ENCODE measurements around the gene POGK. TPM values are rescaled to one million over a fixed set of nuclear protein-coding genes. Genes with fewer than 3 reads are reported as not detected.

The POGK gene
- total RNA-seq, 1 experiment from 2014 or later, result 47.7 TPM

DNA sequence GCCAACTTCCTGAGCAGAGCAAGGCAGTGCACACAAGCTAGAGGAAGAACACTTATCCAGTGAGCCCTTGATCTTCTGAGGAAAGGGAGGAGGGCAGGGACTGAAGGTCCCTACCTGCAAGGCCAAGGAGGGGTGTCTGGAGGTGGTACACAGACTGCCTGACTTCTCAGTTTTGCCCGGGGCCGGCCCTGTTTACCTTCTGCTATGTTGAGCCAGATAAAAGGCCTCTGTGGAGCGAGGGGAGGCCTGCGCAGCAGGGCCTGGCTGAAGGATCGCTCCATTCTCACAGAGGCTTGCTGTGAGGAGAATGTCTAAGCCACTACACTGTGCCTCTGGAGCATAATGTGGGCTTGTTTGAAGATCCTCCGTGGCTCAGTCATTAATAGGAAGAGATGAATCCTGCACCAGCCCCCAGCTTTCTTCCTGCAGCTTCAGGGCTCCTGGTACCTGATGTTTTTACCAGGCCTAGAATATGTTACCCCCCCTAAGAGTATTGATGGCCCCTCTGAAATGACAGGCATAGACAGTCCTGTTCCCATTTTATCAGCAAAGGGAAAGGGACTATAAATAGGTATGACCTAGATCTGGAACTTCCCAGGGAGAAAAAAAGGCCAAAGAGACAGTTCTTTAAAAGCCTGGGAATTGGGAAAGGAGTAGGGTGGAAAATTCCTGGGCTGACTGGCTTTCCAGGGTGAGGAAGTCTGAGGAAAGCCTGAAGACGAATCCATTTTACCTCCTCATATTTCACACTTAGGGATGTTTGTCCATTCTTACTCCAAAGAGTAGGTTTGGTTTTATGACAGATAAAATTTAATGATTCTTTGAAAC, 4.7 kb downstream of the POGK start:
- Mint-ChIP-seq H3K4me1 (peaks cover 10 to 13% of the 10 kb centered on the region in 2 experiments), H3K27me3 (ENCODE audit: low read depth) (peaks cover under 1% of the 10 kb centered on the region), H3K4me3 (no peak overlapping the region; a peak in 1 of 5 replicates), H3K36me3 (ENCODE audit: insufficient read depth in 1 of 3, low read depth in 3 of 3) (peaks cover 64 to 87% (median 80%) of the 10 kb centered on the region in 3 experiments), H3K27ac (peak overlapping the region in 2 of 3 experiments; percentile 18 to 70; a peak in 2 of 7 replicates), H3K9me3 (no peaks in the 10 kb centered on the region)
- Histone ChIP-seq H2BK15ac (ENCODE audit: low read depth, low read length) (no peak overlapping the region), H3K14ac (ENCODE audit: insufficient read depth, low read length) (no peak overlapping the region), H2AK5ac (ENCODE audit: insufficient read length, low read length) (no peak overlapping the region), H3K23me2 (ENCODE audit: insufficient read length, low read depth, low read length, poor library complexity, severe bottlenecking) (peaks cover 1% of the 10 kb centered on the region), H3K27me3 (ENCODE audit: insufficient read depth, low read length) (no peaks in the 10 kb centered on the region), H4K5ac (ENCODE audit: insufficient read length, low read depth, low read length) (no peak overlapping the region), H3K56ac (ENCODE audit: insufficient read length, low read depth, low read length) (no peak overlapping the region), H3K9ac (ENCODE audit: extremely low read depth, insufficient read length, low read length) (no peak overlapping the region), H2BK5ac (ENCODE audit: insufficient read length, low read length) (no peak overlapping the region), H4K8ac (replicated peaks; ENCODE audit: insufficient read length, low read depth, low read length) (no peak overlapping the region), H3K4me1 (ENCODE audit: insufficient read depth, low read length) (peaks cover 5% of the 10 kb centered on the region; the same call in 1 of the 2 replicates), H4K91ac (ENCODE audit: insufficient read length, low read depth, low read length) (no peak overlapping the region), H4K20me1 (ENCODE audit: control insufficient read depth, insufficient read depth, insufficient read length) (no peaks in the 10 kb centered on the region), H3K4ac (ENCODE audit: low read depth, low read length) (no peak overlapping the region), H3K79me1 (ENCODE audit: insufficient read depth, low read depth, low read length, poor library complexity, severe bottlenecking) (no peaks in the 10 kb centered on the region), H3T11ph (ENCODE audit: low read length) (no peak overlapping the region), H2BK20ac (ENCODE audit: low read depth, low read length, poor library complexity, severe bottlenecking) (no peak overlapping the region), H3K79me2 (ENCODE audit: insufficient read depth, low read length) (peaks cover 5% of the 10 kb centered on the region; the same call in 1 of the 2 replicates), H3K23ac (ENCODE audit: insufficient read length, low read depth, low read length) (no peak overlapping the region), H3K27ac (ENCODE audit: insufficient read length, low read depth, low read length) (no peak overlapping the region), H3K9me3 (ENCODE audit: control insufficient read depth, low read depth, low read length) (no peaks in the 10 kb centered on the region), H2BK12ac (ENCODE audit: insufficient read length, low read depth, low read length) (no peak overlapping the region), H2BK120ac (ENCODE audit: low read depth, low read length, poor library complexity, severe bottlenecking) (no peak overlapping the region), H3K18ac (ENCODE audit: insufficient read length, low read depth, low read length) (no peak overlapping the region), H2AFZ (ENCODE audit: low read length) (no peak overlapping the region), H3K4me2 (ENCODE audit: insufficient read depth, insufficient read length, low read length) (no peak overlapping the region)
- TF ChIP-seq, protein P1, sequence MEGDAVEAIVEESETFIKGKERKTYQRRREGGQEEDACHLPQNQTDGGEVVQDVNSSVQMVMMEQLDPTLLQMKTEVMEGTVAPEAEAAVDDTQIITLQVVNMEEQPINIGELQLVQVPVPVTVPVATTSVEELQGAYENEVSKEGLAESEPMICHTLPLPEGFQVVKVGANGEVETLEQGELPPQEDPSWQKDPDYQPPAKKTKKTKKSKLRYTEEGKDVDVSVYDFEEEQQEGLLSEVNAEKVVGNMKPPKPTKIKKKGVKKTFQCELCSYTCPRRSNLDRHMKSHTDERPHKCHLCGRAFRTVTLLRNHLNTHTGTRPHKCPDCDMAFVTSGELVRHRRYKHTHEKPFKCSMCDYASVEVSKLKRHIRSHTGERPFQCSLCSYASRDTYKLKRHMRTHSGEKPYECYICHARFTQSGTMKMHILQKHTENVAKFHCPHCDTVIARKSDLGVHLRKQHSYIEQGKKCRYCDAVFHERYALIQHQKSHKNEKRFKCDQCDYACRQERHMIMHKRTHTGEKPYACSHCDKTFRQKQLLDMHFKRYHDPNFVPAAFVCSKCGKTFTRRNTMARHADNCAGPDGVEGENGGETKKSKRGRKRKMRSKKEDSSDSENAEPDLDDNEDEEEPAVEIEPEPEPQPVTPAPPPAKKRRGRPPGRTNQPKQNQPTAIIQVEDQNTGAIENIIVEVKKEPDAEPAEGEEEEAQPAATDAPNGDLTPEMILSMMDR (conservative IDR thresholded peaks at IDR 0.05), result no peak
- DNase-seq, result no peak
- WGBS (ENCODE audit: extremely low coverage, insufficient read length, low lambda C conversion rate), result no CpG with 5 or more reads among the region's 7 CpGs
